Uterus (tissue), 2 donors: ENCODE results near the gene RBFOX1.

Experiments
- POLR2A ChIP-seq, 2 donors: fragments of 450-650 bp; IDR thresholded peaks; one replicate each; pipeline ENCODE4 v1.6.1; 2016; ENCODE audit warnings: antibody characterized with exemption in 2 of 2, mild to moderate bottlenecking in 1 of 2, moderate library complexity in 1 of 2
- TF ChIP-seq, protein P1 (sequence below), 4 experiments: fragments of 200-600 bp in 2 of 4; fragments of 450-650 bp in 2 of 4; sonication (generic) in 2 of 4; IDR thresholded peaks; one replicate each; pipeline ENCODE4 v1.5.1; 2016 to 2019; ENCODE audit warnings: antibody characterized with exemption in 4 of 4, mild to moderate bottlenecking in 2 of 4, moderate library complexity in 1 of 4

DNA sequence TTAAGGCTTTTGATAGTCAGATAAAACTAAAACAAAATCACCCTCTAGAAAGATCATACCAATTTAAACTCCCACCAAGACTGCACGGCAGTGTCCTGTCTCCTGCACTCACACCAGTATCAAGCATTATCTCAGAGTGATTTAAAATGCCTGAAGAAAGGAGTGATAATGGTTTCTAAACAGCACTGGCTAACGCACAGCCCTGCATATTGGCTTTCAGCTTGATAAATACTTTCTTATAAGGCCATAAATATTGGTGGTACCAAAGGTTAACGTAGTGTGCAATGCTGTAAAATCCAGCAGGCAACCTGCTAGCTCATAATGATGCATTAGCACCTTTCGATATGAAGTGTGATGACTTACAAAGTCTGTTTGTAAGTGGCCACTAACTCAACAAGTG lies 214.3 kb downstream of the RBFOX1 start:
- no peak for TF ChIP-seq POLR2A (IDR thresholded peaks at IDR 0.05)
- TF ChIP-seq, protein P1, sequence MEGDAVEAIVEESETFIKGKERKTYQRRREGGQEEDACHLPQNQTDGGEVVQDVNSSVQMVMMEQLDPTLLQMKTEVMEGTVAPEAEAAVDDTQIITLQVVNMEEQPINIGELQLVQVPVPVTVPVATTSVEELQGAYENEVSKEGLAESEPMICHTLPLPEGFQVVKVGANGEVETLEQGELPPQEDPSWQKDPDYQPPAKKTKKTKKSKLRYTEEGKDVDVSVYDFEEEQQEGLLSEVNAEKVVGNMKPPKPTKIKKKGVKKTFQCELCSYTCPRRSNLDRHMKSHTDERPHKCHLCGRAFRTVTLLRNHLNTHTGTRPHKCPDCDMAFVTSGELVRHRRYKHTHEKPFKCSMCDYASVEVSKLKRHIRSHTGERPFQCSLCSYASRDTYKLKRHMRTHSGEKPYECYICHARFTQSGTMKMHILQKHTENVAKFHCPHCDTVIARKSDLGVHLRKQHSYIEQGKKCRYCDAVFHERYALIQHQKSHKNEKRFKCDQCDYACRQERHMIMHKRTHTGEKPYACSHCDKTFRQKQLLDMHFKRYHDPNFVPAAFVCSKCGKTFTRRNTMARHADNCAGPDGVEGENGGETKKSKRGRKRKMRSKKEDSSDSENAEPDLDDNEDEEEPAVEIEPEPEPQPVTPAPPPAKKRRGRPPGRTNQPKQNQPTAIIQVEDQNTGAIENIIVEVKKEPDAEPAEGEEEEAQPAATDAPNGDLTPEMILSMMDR (IDR thresholded peaks at IDR 0.05), result no peak
